HG03354 (cell line): ENCODE data around the gene HAS3.
"Not testable (repeated sequence)": the region's sequence is repeated elsewhere in the genome, so short reads cannot be mapped to it uniquely, and the experiment has no call there.

ENCODE experiments used
- ATAC-seq: cut with Tn5 transposase; IDR thresholded peaks from one replicate; pipeline ENCODE4 v1.9.1; 2021; ENCODE audit warnings: mild to moderate bottlenecking; ENCODE audit not compliant: unreplicated experiment, poor library complexity, severe bottlenecking

The HAS3 gene

DNA sequence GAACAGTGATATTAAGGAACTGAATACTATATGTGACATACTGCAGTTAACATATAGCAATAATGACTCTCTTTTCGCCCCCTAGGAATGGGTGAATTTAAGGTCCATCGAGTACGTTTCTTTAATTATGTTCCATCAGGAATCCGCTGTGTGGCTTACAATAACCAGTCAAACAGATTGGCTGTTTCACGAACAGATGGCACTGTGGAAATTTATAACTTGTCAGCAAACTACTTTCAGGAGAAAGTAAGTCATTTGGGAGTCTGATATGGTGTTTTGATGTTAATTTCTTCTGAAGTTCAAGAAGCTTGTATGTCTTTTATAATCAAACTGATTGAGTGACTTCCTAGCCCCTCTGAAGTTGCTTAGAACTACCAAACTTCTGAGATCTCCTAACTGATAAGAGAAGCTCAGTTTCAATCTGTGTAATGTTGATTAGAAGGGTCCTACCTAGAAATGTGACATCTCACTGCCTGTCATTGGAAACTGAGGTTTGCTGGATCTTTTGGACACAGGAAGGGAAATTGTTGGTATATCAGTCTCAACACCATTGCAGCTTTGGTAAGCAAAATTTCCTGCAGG is 28.0 kb downstream of the HAS3 start:
- ATAC-seq, result no peak

DNA sequence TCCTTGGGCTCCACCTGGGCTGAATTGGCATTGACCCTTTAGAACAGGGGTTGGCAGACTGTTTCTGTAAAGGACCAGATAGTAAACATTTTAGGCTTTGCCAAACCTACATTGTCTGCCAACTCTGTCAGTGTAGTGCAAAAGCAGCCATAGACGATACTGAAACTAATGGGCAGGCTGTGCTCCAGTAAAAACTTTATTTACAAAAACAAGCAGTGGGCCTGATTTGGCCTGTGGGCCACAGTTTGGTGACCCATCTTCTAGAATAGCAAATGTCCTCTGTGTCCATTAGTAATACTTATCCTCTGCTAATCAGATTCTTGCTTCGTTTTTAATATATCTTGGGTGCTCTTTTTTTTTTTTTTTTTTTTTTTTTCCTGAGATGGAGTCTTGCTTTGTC is 33.2 kb downstream of the HAS3 start:
- no peak for ATAC-seq

DNA sequence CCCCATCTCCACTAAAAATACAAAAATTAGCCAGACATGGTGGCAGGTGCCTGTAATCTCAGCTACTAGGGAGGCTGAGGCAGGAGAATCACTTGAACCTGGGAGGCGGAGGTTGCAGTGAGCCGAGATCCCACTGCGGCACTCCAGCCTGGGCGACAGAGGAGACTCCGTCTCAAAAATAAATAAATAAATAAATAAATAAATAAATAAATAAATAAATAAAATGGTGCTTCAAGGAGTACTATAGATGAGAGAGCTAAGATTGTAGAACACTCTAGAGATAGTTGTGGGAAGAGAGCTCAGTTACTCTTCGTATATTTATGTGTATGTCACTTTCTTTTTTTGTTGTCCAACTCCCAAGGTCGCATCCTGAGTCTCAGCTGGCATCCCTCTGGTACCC is 34.0 kb downstream of the HAS3 start:
- not testable (repeated sequence) for ATAC-seq

DNA sequence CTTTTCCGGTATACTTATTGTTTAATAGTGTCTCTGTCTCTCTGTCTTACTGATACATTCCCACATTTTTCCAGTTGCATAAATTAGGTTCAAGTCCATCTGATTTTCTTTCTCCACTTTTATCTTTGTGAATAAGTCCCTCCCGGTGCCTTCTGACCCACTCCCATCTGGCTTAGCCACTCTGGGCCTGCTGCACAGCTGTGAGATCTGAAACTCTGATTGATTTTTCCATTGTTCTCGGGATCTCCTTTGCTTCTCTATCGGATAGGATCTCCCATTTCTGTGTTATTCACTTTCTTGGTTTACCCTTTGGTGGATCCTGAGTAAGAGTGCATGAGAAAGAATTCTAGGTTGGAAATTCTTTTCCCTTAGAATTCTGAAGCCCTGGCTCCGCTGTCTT is 35.6 kb downstream of the HAS3 start:
- ATAC-seq, result no peak

DNA sequence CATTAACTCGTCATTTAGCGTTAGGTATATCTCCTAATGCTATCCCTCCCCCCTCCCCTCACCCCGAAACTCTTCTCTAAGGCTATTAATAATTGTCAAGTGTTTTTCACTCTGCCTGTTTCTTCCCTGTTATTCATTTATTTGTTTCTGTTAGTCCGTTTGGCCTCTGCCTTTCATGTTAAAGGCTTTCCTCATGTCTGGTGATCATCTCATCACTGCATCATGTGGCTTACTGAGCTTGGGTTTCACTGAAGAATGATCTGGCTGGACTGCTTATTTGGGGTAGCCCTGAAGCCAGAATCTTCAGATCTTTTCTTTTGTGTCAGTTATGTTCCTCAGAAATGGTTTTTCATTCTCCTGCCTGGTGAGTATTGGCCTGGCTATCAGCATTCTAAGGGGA is 36.5 kb downstream of the HAS3 start:
- no peak for ATAC-seq

DNA sequence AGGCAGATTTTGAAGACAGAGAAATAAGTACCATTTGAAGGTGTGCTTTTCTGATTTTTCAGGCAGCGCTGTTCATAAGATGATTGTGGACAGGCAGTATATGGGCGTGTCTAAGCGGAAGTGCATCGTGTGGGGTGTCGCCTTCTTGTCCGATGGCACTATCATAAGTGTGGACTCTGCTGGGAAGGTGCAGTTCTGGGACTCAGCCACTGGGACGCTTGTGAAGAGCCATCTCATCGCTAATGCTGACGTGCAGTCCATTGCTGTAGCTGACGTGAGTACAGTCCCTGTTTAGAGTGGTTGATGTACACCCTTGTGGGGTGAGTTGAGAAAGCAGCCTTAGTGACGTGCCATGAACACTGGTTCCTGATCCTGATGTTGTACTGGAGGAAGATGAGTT is 37.7 kb downstream of the HAS3 start:
- no peak for ATAC-seq

DNA sequence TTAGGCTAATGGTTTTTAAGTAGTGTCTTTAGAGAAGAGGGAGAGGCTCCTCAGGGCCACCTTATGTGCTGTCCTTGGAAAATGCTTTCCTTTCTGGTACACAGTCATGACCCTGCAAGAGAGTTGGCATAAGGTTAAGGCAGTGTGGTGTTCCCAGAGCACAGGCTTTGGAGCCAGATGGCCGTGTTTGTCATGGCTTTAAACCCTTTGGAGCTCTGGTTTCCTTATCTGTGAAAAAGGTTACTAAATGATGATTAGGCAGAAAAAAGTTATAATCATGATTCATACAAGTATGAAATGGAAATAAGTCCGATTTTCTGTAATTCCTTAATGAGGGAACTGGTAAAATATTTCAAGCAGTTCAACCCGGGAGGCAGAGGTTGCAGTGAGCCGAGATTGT is 40.2 kb downstream of the HAS3 start:
- ATAC-seq, result no peak

DNA sequence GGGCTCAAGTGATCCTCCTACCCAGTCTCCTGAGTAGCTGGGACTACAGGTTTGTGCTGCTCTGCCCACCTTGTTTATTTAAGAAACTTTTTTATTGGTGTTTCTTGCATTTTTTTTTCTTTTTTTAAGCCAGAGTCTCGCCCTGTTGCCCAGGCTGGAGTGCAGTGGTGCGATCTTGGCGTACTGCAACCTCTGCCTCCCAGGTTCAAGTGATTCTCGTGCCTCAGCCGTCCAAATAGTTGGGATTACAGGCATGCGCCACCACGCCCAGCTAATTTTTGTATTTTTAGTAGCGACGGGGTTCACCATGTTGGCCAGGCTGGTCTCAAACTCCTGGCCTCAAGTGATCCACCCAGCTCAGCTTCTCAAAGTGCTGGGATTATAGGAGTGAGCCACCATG is 44.2 kb downstream of the HAS3 start:
- not testable (repeated sequence) for ATAC-seq

DNA sequence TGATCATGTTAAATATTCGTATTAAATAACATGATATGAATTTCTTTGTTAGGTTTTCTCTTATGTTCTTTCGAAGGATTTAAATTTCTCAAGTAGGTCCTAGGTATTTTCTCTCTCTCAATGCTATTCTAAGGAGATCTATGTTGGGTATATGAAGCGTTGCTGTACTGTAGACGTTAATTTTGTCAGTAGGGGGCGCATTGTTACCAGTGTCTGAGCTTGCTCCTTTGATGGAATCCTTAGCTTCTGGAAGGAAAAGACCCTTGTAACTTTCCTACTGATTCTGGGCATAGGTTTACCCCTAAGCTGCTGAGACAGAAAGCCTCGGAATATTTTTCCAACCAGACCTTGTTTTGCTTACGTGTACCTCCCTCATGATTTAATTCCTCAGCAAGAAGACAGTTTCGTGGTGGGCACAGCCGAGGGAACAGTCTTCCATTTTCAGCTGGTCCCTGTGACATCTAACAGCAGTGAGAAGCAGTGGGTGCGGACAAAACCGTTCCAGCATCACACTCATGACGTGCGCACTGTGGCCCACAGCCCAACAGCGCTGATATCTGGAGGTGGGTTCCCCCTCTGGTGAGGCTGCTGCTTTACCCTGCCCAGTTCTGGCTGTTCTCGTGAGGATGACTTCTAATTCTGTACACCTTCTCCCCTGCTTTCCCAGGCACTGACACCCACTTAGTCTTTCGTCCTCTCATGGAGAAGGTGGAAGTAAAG is 44.9 kb downstream of the HAS3 start:
- no peak for ATAC-seq

DNA sequence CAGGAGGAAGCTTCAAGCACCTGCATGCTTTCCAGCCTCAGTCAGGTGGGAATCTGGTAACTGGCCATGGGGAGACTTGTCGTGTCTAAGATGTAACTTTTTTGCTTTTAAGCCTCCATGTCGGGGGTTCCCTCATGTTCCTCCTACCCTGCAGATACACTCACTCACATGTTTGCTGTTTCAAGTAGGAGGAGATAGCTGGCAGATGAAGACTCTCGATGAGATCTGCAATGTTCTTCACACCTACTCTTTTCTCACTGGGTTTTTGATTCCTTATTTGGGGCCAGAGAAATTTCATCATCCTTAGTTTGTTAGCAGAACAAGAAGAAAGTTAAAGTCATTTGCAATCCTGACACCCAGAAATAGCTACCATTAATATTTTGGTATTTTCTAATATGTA is 51.7 kb downstream of the HAS3 start:
- no peak for ATAC-seq

DNA sequence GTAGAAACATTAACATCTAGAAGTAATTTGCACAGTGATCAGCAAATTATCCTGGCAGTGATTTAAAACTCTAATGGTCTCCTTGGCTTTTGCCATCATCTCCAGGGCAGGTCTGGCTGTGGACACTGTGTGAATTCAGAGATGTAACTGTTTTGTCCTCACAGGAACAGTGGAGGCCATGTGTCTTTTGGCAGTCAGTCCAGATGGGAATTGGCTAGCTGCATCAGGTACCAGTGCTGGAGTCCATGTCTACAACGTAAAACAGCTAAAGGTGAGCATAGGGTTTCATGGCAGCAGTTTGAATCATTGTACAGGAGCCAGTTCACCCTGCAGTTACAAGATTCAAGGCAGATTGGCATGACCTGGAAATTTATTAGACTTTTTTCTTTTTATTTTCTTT is 54.7 kb downstream of the HAS3 start:
- ATAC-seq, result no peak

DNA sequence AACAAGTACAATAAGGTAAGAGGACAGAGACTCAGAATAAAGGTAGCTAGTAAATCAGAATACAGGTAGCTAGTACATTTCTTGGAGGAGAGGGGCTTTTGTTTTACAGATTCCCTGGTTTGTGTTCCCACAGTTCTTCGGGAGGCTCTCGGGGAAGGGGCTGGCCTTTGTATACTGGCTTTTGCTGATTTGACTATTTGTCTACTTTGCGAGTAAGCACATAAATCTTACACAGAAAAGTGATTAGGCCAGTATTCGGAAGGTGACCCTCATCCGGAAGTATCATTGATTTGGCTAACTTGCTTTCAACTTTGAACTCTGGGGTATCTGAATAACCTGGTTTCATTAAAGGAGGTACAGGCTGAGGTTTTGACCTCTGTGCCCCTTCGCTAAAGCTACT is 60.1 kb downstream of the HAS3 start:
- no peak for ATAC-seq

DNA sequence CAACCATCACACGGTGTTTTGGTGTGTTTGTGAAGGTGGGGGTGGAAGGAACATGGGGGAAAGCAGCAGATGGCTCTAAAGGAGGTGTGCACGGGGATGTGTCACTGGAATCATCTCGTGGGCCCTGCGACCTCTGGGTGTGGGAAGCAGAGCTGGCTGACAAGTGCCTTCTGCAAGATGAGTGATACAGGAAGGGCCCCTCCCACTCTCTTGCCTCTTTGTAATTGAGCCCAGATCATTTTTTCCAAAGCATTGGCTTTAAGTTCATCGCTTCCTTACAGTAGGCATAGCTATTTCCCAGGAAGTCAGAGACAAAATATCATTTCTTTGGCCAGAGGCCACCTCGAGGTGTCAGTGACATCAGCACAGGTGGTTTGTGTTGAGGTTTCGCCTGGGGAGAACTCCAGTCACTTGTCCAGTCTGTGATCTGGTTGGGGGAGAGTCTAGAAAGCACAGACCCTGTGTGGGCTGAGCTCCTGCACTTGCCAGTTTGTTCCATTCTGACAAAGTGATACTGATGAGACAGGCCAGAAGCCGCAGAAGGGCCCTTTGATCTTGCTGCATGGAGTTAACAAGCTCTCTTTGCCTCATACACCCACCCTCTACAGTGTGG is 60.9 kb downstream of the HAS3 start:
- ATAC-seq, result no peak

DNA sequence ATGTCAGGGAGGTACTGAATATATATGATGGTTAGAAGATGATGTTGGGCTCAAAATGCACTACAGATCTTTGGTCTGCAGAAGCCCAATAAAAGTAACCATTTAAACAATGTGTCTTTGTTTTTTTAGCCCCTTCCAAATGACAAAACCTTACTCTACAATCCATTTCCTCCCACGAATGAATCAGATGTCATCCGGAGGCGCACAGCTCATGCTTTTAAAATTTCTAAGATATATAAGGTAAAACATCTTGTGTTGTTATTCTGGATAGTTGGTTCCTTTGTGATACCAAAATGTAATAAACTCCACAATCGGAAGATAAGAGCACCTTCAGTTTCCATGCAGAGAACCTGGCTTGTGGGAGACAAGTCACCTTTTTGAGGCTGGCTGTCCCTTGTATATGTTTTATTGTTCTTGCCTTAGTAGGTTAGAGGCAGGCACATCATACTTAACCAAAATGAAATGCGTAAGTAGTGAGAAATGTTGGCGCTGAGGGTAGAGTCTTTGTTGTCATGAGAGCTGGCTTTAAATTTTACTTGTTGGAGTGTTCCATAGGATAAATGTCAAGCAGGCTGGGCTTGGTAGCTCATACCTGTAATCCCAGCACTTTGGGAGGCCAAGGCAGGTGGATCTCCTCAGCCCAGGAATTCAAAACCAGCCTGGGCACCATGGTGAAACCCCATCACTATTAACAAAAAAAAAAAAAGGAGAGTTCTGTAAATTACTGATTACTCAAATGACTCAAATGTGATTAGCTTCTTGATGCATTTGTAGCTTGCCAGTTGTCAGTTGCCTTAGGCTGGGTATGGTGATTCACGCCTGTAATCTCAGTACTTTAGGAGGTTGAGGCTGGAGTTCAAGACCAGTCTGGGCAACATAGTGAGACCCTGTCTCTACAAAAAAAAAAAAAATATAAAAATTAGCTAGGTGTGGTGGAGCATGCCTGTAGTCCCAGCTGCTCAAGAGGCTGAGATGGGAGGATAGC is 61.8 kb downstream of the HAS3 start:
- no peak for ATAC-seq
